Measurements from ENCODE around the gene TMEFF2.

DNA sequence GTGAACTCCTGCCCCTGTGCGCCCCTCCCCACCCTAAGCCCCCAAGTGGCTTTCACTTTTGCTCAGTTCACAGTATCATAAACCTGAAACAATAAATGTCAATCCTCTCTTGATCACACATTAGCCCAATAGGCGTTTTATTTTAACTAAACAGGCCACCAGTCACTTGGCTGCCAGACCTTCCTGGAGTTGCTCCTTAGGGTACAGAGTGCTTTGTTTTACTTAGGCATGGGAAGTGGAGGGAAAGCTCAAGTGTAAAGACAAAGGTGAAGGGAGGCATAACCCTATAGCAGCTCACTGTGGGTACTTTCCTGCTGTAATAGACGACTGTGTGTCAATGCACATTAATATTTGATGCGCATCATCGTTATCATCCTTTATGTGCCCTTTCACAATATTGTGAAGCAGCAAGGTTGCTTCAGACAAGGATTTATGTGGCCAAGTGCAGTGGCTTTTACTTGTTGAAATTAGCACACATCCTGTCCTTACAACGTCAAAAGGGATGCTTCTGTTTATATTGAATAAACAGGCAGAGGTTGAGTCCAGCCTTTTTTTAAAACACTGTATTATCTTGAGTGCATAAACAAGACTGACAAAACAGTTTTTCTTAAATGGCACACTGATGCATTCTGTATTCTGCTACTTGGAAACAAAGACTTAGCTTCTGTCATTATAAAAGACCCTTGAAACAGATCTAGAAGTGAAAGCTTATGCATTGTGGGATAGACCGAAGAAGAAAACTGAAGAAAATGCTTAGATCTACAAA lies 168.5 kb downstream of the TMEFF2 start:
- TF ChIP-seq REST (IDR thresholded peaks at IDR 0.05; ENCODE audit: insufficient read depth in 1 of 2, low read depth in 2 of 2, low read length in 2 of 2) (no peak), POLR2AphosphoS5 (IDR thresholded peaks at IDR 0.05; ENCODE audit: low read depth, low read length) (no peak), TAF1 (IDR thresholded peaks at IDR 0.05; ENCODE audit: borderline replicate concordance, insufficient read depth, low read length) (no peak), SIN3A (IDR thresholded peaks at IDR 0.05; ENCODE audit: borderline replicate concordance, insufficient read depth, low read length) (no peak), FOXP2 (optimal IDR thresholded peaks at IDR 0.05; ENCODE audit: borderline replicate concordance, extremely low read depth, extremely low read length, insufficient read depth) (no peak)

Measured in PFSK-1 (cell line).